ENCODE measurements around the gene SEC24B.
"Not testable (repeated sequence)": the region's sequence is repeated elsewhere in the genome, so short reads cannot be mapped to it uniquely, and the experiment has no call there.

Gene SEC24B

DNA sequence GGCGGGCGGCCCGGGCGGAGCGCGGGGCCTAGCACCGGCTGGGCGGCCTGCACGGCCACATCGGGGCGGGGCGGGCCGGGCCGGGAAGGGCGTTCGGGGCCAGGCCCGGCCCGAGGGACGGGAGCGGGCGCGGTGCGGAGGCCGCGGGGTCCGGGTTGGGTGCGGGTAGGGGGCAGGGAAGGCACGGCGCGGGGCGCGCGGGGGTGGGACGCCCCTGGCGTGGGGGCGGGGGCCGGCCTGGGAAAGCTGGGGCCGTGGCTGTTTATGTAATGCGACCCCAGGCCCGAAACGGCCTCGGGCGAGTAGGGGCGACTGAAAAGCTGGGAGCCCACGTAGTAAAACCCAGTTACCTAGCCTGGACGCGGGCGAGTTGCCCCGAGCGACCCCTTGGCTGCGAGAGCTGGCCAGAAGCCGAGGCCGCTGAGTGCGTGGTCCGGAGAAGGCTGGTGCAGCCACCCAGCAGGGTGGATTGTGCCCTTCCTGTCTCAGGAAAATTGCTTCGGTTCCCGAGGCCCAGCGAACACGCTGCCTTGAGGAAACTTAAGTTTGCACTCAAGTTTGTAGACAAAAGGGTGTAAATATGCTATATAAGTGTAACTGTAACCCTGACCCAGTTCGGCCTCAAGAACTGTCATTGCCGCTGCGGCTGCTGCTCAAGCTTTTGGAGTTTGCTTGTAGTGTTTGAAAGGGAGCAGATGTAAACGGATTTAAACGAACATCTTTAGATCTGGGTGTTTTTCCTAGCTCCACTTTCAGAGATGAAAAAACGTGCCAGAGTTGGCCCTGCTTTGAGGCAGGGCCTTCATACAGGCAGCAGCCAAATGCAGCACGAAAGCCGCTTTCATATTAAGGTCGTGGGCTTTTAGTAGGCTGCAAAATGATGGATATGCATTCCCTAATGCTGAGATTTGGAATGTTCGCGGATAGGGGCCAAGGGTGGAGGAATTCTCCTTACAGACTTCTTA lies 674 bp downstream of the SEC24B start:
- DNase-seq: peak; percentile 30

DNA sequence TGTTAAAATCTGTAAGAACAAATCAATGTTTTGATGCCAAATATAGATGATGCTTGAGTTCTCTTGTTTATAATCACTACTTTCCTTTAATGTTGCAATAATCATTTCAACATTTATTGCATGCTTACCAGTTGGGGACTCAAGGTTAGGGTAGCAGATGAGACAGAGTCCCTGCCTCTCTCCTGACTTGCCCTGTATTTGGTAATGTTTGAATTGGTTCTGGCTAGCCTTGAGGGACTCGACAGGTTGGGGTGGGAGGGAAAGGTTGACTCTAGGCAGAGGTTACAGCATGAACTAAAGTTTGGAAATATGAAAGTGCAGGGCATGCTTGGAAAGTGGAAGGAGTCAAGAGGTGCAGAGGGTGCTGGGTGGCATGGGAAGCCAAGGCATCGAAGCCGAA lies 2.0 kb downstream of the SEC24B start:
- DNase-seq: no peak

DNA sequence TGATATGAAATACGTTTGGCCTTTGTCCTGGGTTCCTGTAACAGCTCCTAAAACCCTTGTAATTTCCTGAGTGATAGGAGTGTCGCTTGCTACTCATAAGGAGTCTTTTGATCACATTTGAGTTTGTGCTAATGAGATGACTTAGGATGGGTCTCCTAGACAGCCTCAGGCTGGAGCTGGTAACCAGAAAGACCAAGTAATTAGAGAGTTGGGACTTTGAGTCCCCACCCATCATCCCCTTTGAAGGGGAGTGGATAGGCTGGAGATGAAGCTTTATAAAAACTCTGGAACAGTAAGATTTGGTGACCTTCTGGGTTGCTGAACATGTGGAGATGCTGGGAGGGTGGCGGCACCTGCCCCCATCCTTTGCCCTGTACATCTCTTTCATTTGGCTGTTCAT lies 2.9 kb downstream of the SEC24B start:
- no peak for DNase-seq

DNA sequence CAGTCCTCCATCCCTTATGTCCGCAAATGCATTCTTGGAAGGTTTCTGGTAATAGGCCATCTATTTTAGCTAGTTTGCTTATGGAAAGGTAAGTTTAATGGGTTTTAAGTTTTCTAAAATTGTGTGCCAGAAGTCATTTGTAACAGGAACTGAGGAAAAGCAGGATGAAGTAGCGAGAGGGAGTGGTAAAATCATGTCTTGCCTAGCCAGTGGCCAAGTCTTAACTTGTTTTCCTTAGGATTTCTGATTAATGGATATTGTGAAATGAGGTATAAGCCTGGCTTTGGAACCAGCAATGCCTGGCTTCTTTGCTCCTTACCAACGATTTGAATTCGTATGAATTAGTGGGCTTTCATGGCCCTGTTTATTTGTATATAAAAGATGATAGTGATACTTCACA lies 7.3 kb downstream of the SEC24B start:
- no peak for DNase-seq

DNA sequence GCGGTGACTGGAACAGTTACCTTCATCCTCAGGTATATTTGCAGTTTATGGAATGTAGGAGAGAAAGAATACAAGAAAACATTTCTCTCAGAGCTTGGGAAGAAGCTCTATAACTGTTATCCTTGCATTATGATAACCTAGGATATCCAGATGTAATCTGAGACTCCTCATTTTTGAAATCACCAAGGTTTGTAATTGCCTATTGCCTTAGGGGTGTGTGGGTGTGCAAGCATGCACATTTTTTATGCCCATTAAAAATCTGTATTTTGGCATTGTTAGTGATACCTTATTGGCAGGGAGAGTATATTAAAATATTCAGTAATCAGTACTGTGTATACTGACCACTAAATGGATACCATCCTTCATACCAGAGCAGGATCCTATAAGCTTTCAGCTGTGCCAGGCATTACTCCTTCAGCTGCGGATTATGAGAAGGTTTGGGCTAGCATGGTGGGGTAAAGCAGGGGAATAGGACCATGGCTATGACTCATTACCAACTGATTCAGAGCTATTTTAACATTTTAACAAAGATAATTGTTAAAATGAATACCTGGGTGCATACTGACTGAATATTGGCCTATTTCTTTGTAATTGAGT lies 8.3 kb downstream of the SEC24B start:
- DNase-seq: no peak

DNA sequence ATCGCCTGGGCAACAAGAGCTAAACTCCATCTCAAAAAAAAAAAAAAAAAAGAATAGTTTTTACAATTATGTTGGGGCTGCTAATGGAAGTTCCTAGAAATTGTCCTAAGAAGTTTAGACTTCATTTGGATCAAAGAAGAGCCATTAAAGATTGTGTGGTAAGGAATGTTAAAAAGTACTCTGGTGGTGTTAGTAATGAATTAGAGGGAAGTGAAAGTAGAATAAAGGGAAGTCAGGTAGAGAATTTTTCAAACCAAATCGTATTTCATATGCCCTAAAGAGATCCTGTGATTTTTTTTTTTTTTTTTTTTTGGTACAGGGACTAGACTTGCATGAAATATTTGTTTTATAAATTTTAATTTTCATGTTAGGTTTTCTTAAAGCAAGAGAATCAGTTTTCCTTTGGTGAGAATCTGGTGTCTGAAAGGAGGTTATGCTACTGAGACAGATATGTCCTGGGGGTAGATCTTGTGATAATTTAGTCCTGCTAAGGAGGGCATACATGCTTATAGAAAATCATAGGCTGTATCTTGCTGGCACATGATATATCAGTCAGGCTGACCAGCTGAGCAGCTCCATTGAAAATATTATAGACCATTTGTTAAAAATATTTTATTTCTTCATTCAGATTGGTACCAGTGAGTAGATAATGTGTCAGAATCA lies 10.7 kb downstream of the SEC24B start:
- DNase-seq: no peak

DNA sequence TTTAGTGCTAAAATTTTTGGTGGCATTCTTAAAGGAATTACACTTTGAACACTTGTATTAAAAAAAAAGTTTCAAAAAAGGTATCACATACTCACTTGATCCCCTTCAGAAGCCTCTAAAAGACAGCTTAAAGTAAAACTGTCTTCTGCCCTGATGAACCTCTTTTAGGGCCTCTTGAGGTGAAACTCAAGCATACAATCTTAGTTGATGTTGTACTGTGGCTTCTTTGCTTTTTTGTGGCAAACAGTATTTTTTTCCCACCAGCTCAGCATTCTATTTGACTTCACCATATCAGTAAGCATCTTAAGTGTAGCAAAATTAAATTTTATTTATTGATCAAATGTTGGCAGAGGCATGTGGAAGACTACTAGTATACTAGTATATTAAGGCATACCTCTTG lies 13.7 kb downstream of the SEC24B start:
- DNase-seq: no peak

DNA sequence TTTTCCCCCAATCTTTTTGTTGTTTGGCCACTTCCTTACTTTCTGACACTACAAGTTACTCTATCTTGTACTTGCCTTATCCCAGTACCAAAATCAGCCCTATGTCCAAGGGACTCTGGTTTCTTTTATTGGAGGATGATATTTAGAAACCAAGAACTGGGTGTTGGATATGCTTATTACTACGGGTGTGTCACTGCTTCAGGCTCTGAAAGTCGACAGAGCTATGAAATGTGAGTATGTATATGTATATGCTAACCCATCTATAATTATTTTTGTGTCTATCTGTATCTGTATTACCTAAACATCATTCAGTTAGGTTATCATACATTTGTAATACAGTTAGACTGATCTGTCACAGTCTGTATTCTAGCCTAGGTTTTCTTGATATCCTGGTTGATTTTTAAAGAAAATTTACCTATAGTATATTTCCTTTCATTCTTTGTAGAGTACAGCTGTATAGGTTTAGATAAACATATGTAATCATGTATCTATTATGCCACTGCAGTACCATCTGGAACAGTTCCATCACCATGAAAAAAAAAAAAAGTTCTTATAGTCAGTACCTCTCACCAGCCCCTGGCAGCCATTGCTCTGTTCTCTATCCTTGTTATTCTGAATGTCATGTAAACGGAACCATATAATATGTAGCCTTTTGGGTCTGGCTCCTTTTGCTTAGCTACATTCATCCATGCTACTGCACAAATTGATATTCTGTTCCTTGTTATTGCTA lies 18.1 kb downstream of the SEC24B start:
- no peak for DNase-seq

DNA sequence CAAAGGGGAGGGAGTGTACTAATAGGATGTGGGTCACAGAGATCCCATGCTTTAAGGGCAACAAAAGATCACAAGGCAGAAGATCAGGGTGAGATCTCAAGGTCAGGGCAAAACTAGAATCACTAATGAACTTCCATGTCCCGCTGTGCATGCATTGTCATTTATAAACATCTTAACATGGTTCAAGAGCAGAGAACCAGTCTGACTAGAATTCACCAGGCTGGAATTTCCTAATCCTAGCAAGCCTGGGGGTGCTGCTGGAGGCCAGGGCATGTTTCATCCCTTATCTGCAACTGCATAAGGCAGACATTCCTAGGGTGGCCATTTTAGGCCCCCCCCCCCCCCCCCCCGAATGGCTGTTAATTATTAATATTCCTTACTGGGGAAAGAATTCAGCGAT lies 19.5 kb downstream of the SEC24B start:
- not testable (repeated sequence) for DNase-seq

DNA sequence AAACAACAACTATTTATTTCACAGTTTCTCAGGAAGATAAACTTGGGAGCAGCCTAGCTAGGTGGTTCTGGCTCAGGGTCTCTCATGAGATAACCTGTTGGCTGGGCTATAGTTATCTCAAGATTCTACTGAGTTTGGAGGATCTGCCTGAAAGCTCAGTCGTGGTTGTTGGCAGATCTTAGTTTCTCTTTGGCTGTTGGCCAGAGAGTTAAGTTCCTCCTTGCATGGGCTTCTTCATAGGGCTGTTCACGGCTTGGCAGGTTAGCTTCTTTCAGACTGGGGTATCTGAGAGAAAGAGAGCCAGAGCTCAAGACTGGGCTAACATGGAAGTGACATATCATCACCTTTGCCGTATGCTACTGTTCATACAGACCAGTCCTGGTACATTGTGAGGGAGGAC lies 28.7 kb downstream of the SEC24B start:
- DNase-seq: peak; percentile 42

DNA sequence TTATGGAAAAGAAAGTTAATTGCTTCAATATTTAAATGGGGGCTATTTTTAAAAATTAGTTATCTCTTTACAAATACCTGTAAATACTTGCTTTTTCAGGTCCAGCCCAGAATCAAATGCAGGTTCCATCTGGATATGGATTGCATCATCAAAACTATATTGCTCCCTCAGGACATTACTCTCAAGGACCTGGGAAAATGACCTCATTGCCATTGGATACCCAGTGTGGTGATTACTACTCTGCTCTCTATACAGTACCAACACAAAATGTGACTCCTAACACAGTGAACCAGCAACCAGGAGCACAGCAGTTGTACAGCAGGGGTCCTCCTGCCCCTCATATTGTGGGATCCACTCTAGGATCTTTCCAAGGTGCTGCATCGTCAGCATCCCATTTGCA lies 29.2 kb downstream of the SEC24B start:
- no peak for DNase-seq

DNA sequence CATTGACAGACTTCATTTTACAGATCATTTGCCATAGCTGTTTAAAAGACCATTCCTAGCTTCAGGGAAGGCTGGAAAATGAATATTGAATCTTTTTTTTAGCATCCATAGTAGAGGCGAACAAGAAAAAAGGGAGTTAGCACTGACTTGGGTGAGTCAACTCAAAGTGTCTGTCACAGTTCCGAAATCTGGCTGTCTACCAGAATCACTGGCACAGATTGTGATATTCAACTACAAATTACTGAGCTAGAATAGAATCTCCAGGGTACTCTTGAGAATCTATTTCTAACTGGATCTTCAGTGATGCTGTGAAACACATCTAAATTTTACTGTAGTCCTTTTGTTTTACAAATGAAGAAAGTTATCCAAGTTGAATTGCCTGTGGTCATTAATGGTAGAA lies 31.5 kb downstream of the SEC24B start:
- no peak for DNase-seq

DNA sequence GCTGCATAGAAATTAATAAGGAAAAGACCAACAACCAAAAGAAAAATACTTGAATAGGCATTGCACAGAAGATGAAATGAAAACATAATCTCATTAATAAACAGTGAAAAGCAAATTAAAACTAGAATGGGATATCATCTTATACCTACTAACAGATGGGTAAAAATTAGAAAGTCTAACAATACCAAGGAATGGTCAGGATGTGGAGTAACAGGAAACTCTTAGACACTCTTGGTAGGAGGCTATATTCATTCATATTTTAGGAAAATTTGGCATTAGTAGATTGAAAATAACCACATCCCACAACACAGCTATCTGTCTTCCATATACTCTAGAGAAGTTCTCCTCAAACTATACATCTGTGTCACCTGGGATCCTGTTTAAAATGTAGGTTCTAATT lies 36.3 kb downstream of the SEC24B start:
- DNase-seq: no peak

DNA sequence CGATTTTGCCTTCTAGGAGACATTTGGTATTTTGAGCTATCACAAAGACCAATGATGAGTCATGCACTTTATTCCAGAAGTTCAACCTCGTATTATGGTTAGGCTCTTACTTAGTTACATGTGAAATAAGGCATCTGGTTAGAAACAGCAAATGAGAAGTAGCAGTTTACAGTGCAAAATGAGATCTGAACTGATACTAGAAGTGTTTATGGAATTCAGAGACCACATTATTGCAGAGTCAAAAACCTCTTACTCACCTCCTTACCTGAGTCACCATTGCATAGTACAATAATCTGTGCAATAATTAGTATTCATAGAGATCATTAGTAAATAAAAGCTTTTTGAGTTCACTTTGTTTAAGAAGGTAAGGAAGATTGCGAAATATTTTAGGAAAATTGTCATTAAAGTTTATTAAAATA lies 38.7 kb downstream of the SEC24B start:
- no peak for DNase-seq

DNA sequence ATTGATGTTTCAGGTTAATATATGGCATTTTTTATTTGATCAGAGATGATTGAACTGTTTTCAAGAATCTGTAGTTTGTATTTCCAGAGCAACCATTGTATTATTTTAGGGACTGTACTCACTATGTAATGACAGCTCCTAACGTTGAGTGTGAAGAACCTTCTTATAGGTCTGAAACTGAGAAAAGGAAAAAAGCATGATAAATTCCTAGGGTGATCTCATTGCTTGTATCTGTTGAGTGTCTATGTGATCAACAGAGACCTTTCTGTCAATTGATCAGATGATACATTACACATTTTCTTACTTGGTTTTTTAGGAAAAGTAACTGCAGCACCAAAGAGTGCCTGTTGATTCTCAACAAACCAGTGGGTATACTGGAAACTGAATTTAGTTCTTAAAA lies 40.2 kb downstream of the SEC24B start:
- no peak for DNase-seq

DNA sequence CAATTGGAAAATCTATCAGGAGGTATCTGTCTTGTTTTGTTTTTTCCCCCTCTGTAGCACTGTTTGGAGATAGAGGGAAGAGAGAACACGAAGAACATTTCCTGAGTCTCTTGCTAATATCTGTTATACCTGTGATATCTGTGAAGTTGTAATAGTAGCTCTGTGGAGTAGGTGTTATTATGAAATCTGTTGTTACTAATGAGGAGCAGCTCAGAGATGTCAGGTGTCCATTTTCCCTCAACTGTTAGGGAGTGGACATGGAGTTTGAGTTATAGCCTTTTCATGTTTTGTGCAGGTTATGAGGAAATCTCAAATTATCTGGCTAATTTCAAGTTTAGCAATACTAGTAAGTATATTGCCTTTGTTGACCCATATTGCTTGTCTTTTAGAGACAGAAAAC lies 52.4 kb downstream of the SEC24B start:
- no peak for DNase-seq

DNA sequence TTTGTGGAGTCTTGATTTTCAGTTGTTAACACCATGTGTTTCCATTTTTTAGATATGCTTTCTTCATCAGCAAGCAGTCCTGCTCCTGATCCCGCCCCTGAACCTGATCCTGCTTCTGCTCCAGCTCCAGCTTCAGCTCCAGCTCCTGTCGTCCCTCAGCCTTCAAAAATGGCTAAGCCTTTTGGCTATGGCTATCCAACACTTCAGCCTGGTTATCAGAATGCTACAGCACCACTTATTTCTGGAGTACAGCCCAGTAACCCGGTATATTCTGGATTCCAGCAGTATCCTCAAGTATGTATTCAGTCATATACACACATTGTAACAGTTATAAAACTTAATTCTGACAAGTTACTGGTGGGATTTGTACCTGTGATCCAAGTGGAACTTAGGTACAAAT lies 60.9 kb downstream of the SEC24B start:
- DNase-seq: no peak

DNA sequence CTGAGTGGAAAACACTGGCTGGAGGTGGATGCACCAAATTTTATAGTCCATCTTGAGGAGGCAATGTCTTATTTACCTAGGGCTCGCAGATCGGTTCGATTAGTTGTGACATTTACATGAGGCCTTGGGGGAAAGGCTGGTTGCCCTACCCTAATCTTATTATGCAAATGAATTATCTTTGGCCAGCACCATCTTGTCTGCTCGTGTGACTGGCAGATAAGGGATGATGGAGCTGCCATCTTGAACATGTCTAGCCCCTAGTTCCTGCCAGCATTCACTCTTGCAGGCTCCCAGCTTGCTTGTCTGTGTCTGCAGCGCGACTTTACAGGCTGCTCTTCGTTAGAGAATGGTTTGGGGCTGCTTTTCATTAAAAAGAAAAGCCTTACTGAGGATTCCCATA lies 61.9 kb downstream of the SEC24B start:
- DNase-seq: no peak

DNA sequence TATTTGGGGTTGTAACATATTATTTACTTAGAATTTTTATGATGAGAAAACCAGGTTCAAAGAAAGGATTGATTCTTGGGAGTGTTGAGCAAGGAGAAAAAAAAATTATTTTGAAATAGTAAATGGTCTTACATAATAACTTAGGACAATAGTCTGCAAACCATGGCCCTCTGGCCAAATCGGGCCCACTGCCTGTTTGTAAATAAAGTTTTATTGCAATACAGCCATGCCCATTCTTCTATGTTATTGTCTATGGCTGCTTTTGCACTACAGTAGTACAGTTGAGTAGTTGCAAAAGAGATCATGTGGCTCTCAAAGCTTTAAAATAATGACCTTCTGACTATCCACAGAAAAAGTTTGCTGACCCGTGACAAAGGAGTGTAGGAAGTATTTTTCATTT lies 63.3 kb downstream of the SEC24B start:
- DNase-seq: no peak

DNA sequence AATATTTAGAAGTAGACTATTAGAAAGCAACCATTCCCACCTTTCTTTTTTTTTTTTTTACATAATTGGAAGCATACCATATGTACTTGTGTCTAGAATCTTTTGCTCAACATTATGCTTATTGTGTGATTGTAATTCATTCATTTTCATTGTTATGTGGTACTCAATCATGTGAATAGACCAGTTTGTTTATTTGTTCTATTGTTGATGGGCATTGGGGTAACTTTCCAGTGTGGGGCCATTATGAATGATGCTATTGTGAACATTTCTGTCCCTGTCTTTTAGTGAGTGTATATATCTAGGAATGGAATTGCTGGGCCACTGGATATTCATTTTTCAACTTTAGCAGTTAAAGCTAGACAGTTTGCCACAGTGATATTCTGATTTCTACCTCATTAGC lies 63.9 kb downstream of the SEC24B start:
- no peak for DNase-seq

DNA sequence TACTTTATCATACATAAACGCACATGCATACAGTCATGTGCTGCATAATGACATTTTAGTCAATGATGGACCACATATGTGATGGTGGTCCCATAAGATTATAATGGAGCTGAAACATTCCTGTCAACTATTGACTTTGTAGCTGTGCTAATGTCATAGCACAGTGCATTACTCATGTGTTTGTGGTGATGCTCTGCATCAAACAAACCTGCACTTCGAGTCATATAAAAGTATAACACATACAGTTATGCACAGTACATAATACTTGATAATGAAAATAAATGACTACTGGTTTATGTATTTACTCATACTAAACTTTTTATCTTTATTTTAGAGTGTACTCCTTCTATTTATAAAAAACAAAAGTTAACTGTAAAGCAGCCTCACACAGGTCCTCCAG lies 65.9 kb downstream of the SEC24B start:
- DNase-seq: no peak

DNA sequence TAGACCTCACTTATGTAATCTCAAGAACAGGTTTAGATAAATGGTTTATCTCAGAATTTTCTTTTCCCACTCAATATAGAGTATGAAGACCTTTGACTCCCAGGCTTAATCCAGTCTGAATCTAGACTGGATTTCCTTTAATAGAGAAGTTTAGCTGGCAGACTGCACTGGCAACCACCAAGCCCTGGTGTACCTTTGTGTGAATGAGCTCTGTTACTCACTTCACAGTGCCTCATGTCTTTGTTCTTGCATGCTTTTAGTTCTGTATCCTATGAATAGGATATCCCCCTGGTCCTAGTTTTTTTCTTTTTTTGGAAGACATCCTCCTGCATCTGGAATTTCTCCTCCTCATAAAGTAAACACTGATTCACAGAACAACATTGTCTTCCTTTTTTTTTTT lies 73.3 kb downstream of the SEC24B start:
- DNase-seq: no peak

DNA sequence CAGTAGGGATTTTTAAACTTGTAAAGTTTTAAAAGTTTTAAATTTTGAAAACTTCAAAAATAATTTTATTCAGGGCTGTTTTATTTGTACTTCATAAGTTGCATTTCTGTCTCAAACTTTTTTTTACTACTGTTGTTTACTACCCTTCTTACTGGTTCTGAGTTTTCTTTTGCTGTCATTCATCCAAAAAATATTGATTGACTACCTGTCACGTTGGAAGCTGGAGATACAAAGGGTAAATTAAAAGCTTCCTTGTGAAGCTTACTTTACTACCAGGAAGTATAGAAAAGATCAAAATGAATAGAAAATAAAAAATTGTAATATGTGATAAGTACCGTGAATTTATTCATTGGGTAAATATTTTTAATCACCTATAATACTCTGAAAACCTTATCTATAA lies 77.1 kb downstream of the SEC24B start:
- DNase-seq: no peak

Data from RPMI8226 (cell line).